Stimulated activated CD4-positive, alpha-beta T cell treated with anti-CD3 and anti-CD28 coated beads, Interleukin-1b, Interleukin-23, amount 100 ng/mL, for 4 hours (primary cell): Measurements from ENCODE around the gene SYPL1.

Source experiments
- DNase-seq, 2 donors: peaks; one replicate each; pipeline ENCODE4 v3.0.0-alpha.2; 2020; ENCODE audit warnings: low read depth in 2 of 2

SYPL1 gene

DNA sequence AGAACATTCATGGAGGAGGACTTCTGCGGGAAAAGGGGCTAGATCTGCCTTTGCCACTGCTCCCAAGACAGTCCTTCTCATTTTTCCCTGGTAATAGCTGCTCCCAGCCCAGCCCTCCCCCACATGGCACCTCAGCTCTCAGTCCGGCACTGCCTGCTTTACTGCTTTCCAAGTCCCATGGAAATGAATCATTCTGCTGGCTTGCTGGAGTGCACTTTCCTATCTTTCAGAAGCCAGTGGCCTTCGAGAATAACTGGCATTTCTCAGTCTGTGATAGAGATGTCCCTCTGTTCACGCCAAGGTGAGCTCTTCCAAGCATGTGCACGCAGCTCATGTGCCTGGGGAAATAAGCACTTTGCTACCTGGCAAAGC lies 61.4 kb downstream of the SYPL1 start:
- no peak for DNase-seq

DNA sequence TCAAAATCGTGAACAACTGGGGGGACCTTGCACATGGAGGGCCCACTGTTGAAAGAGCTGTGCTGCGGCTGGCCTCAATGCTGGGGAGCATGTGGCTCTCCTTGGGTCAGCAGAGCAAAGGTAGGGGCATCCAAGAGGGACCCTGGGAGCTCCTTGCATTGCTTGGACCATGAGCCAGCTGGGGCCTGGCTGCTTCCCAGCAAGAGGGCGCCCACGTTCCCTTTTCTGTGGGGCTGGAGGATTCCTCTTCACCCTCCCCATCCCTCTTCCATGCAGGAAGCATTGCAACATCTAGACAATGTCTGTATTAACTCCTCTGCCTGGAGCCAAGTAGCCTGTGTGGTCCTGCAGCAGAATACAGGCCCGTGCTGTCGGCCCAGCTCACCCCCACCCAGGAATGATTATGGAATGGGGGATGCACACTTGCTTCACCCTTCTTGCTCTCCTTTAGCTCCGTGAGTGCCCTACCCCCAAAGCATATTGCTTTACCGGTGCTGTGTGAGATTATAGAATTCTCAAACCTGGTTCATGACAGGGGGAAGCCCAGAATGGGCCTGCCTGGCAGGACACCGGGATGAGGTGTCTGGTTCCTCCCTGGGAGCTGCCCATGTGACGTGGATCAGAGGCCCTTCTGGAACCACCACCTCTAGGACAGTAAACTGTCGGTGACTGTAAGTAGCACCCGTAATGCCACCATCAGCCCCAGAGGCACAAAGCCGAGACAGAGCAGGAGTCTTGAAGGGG lies 61.9 kb downstream of the SYPL1 start:
- DNase-seq = no peak

DNA sequence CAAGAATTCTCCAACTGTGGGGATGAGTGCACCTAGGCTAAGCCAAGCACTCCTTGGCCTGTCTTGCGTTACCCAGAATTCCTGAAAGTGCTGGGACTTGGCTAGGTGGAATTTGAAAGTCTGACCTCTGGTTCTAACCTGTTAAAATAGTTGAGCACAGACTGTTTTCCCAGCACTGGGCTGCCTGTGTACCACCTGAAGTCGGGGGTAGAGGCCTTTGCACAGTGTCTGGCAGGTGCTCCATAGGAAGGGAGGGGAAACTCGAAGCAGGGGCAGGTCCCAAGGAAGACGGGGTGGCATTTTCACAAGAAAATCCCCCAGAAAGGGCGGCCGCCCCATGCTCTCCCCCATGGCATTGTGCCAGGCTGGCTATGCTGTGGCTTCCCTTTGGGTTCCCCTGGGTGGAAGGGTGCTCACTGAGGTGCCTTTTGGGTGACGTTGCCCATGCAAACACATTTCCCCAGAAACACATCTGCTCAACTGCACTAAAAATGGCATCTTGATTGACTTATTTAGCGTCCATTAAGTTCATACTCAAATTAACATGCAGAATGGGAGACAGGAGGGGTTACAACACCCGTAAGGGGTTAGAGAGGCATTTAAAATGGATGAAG lies 62.9 kb downstream of the SYPL1 start:
- DNase-seq = no peak

DNA sequence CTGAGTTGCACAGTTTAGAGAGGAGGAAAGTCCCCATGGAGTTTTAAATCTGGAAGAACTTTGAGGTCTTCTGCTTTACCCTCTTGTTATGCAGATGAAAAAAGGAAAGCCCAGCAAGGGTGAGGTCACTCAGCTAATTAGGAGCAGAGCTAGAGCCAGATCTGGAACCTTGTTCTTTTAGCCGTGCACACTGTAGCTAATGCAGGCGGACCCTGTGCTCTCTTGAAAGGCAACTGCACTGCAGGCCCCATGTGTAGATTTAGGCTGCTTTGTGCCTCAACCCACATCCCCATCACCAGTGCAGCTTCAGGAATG lies 63.4 kb downstream of the SYPL1 start:
- DNase-seq = no peak

DNA sequence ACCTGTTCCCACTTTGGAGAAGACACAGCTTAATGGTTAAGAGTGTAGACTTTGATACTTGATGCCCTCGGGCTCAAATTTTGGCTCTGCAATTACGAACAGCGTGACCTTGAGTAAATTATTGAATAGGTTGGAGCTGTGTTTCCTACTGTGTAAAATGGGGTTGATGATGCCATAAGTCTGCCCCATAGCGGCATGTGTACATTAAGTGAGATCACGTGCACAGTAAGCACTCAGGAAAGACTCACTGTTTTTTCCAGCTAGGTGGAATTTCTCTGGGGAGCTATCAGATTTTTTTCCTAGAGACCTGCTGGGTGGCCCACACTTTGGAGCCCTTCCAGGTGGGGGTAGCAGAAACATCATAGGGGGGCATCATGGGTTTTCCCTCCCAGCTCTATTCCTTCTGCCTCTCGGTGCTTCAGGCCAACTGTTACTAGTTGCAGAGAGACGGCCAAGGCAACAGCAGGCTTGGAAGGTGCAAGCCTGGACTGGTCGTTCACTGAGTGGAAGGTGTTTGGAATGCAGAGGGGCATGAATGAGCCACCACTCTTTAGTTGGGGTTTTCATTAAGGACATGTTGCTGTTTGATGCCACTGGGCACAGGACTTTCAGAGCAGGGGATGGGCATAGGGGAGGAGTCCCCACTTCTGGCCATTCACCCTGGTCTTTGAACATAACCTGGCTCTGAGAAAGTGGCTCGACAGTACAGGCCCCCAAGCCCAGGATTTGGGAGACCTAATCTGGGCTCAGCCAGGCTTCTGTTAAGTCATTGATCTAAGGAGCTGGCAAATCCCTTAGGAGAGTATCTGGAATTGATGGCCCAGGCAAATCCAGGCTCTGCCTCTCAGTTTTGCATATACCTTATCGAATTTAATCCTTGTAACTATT lies 64.0 kb downstream of the SYPL1 start:
- no peak for DNase-seq

DNA sequence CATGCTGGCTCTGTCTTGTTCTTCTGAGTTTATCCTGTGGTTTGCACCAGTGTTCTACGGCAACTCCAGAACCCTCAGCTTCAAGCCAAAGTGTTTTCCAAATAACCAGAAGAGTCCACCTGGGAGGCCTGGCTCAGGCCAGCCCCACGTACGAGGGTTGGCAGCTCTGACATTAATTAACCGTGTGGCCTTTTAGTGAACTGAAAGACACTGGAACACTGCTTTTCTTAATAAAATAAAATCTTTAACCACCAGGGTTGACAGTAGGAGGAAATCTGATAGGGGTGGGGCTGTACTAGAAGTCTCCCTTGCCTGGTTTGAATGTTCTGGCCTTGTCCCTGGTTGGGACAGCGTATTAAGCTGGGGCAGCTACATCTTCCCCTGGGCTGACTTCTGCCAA lies 64.9 kb downstream of the SYPL1 start:
- DNase-seq = no peak

DNA sequence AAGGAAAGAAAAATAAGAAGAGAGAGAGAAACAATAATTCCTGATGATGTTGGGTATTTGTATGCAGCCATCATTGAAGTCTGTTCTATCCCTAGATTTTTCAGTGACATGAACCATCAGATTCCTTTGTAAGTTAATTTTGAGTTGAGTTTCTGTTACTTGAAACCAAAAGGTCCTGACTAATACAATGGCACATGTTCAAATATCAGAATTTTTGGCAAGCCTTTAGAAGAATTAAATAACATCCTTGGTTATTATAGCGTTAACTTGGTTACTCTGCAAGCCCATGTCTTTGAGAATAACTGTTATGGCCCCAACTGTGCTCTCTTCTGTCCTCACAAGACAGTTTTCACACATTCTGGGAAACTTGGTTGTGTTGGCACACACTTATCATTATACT lies 66.5 kb downstream of the SYPL1 start:
- no peak for DNase-seq

DNA sequence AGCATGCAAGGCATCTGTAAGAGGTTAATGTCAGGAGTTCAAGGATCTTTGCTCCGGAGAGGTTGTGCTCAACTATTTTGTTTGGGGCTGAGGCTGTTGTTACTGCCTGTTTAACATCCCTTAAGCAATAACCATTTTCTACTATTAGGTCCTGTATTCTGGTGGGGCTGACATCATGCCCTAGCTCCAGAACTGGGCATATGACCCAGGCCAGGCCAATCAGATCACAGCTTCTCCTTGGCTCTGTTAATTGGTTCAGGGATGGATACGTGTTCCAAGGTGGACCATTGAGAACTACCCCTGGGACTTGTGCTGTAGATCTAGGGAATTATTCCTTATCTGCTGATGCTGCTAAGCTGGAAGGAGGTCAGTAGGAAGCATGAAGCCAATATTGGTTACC lies 67.0 kb downstream of the SYPL1 start:
- DNase-seq = no peak

DNA sequence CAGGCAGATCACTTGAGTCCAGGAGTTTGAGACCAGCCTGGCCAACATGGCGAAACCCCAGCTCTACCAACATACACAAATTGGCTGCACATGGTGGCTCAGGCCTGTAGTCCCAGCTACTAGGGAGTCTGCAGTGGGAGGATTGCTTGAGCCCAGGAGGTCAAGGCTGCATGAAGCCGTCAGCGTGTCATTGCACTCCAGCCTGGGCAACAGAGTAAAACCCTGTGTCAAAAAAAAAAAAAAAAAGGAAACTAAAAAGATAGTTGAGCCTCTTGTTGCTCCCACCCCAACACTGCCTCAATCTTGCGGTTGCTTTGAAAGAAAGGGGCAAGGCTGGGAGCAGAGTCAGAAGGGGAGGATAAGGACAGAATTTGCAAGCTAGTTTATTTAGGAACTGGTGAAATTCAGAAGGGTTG lies 69.9 kb downstream of the SYPL1 start:
- no peak for DNase-seq

DNA sequence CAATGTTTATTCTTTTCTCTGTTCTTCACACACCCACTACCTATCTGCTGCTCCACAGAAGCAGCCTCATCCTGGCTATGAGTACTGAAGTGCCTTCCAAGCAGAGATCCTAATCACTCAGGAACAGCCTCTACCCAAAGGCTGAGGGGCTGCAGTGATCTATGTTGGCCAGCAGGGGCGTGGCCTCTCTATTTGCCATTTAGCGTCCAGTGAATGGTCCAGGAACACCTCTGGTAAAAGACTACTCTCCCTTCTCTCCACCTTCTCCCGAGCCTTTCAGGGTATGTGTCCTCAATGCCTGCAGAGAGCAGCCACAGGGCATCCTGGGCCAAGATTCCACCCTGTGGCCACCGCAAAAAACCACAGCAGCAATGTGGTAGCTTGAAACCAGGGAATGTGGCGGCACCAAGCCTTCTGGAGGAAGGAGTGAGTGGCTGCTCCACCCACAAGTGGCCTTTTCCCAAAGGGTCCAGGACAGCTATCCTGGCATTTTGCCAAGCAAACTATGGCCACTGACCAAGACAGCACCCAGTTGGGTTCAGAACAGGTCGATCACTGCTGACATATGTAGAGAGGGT lies 70.9 kb downstream of the SYPL1 start:
- no peak for DNase-seq
